Duodenal mucosa (tissue), 2 donors: Measurements from ENCODE around the gene IL6.
"Not testable (repeated sequence)": the region's sequence is repeated elsewhere in the genome, so short reads cannot be mapped to it uniquely, and the experiment has no call there.

Experiments used
- H3K27ac ChIP-seq: one replicate; pipeline ENCODE4 v1.7.0; 2013; ENCODE audit warnings: low read depth, low read length
- H3K27me3 ChIP-seq, 2 donors: one replicate each; pipeline ENCODE4 v1.7.0; 2013; ENCODE audit warnings: low read length in 2 of 2, control low read depth in 1 of 2; ENCODE audit not compliant: insufficient read depth in 2 of 2, control insufficient read depth in 1 of 2
- H3K36me3 ChIP-seq, 2 donors: one replicate each; pipeline ENCODE4 v1.7.0; 2013; ENCODE audit warnings: low read length in 2 of 2, control low read depth in 1 of 2; ENCODE audit not compliant: insufficient read depth in 2 of 2, control insufficient read depth in 1 of 2
- H3K4me1 ChIP-seq, 2 donors: one replicate each; pipeline ENCODE4 v1.7.0; 2013; ENCODE audit warnings: low read length in 2 of 2, control low read depth in 1 of 2; ENCODE audit not compliant: insufficient read depth in 2 of 2, control insufficient read depth in 1 of 2
- H3K4me3 ChIP-seq, 2 donors: one replicate each; pipeline ENCODE4 v1.7.0; 2013; ENCODE audit warnings: low read length in 2 of 2, low read depth in 1 of 2
- H3K9ac ChIP-seq, 2 donors: one replicate each; pipeline ENCODE4 v1.7.0; 2013; ENCODE audit warnings: low read length in 2 of 2, low read depth in 1 of 2
- H3K9me3 ChIP-seq, 2 donors: one replicate each; pipeline ENCODE4 v1.7.0; 2013; ENCODE audit warnings: low read length in 2 of 2, control low read depth in 1 of 2; ENCODE audit not compliant: control insufficient read depth in 1 of 2

The IL6 gene

GRCh38 chr7:22726907-22727713 lies at the start of gene IL6:
TSS of gene IL6 (plus strand) at chr7:22727200. CDS start at chr7:22727263, 63 bp downstream.
- Histone ChIP-seq H3K4me3 (peak within 1 kb of the TSS; percentile 3 to 43), H3K4me1 (peaks cover 0 to 19% of the 10 kb centered on the region in 2 donors), H3K27ac (peak within 1 kb of the TSS; percentile 17), H3K9ac (peak within 1 kb of the TSS; percentile 6 to 16), H3K36me3 (no peaks in the 10 kb centered on the region), H3K27me3 (peaks cover 0 to 7% of the 10 kb centered on the region in 2 donors), H3K9me3 (no peaks in the 10 kb centered on the region)

GRCh38 chr7:22677263-22677662 lies 49.7 kb upstream of the IL6 start:
- H3K27ac ChIP-seq = not testable (repeated sequence)

GRCh38 chr7:22677680-22678079 lies 49.3 kb upstream of the IL6 start:
- Histone ChIP-seq H3K36me3 (no peaks in the 10 kb centered on the region), H3K9ac (no peak overlapping the region), H3K4me1 (peaks cover 0 to 7% of the 10 kb centered on the region in 2 donors), H3K4me3 (no peak overlapping the region), H3K9me3 (no peaks in the 10 kb centered on the region), H3K27me3 (no peaks in the 10 kb centered on the region), H3K27ac (no peak overlapping the region)

More at GRCh38 chr7:22677263-22677662, 49.7 kb upstream of the IL6 start:
- not testable (repeated sequence) for H3K27me3 ChIP-seq, H3K4me3 ChIP-seq, H3K4me1 ChIP-seq, H3K9me3 ChIP-seq, H3K9ac ChIP-seq, H3K36me3 ChIP-seq

- no peak overlapping the region for H3K4me3 ChIP-seq
- H3K9me3 ChIP-seq = no peaks in the 10 kb centered on the region
- H3K27me3 ChIP-seq = no peaks in the 10 kb centered on the region
- peaks cover 0 to 7% of the 10 kb centered on the region in 2 donors for H3K4me1 ChIP-seq
- H3K36me3 ChIP-seq = no peaks in the 10 kb centered on the region
- H3K27ac ChIP-seq = no peak overlapping the region
- H3K9ac ChIP-seq = no peak overlapping the region
Measured at GRCh38 chr7:22680482-22680911, 46.5 kb upstream of the IL6 start.

- no peaks in the 10 kb centered on the region for H3K36me3 ChIP-seq
- H3K9ac ChIP-seq = no peak overlapping the region
- H3K27ac ChIP-seq = no peak overlapping the region
- H3K4me1 ChIP-seq = peaks cover 0 to 3% of the 10 kb centered on the region in 2 donors
- H3K9me3 ChIP-seq = no peaks in the 10 kb centered on the region
- no peak overlapping the region for H3K4me3 ChIP-seq
- no peaks in the 10 kb centered on the region for H3K27me3 ChIP-seq
Measured at GRCh38 chr7:22681312-22681711, 45.7 kb upstream of the IL6 start.

- Histone ChIP-seq H3K9ac (no peak overlapping the region), H3K9me3 (no peaks in the 10 kb centered on the region), H3K4me1 (no peaks in the 10 kb centered on the region), H3K4me3 (no peak overlapping the region), H3K27me3 (no peaks in the 10 kb centered on the region), H3K36me3 (no peaks in the 10 kb centered on the region), H3K27ac (no peak overlapping the region)
Measured at GRCh38 chr7:22681852-22682657, 44.9 kb upstream of the IL6 start.

- H3K9me3 ChIP-seq = no peaks in the 10 kb centered on the region
- no peak overlapping the region for H3K4me3 ChIP-seq
- H3K4me1 ChIP-seq = no peaks in the 10 kb centered on the region
- no peaks in the 10 kb centered on the region for H3K36me3 ChIP-seq
- no peak overlapping the region for H3K9ac ChIP-seq
- H3K27me3 ChIP-seq = no peaks in the 10 kb centered on the region
- H3K27ac ChIP-seq = no peak overlapping the region
Measured at GRCh38 chr7:22683379-22683778, 43.6 kb upstream of the IL6 start.

- Histone ChIP-seq H3K36me3 (no peaks in the 10 kb centered on the region), H3K27ac (no peak overlapping the region), H3K4me3 (no peak overlapping the region), H3K9me3 (no peaks in the 10 kb centered on the region), H3K9ac (no peak overlapping the region), H3K27me3 (no peaks in the 10 kb centered on the region), H3K4me1 (no peaks in the 10 kb centered on the region)
Measured at GRCh38 chr7:22686620-22687019, 40.4 kb upstream of the IL6 start.

GRCh38 chr7:22688084-22688483 lies 38.9 kb upstream of the IL6 start:
- H3K27ac ChIP-seq = no peak overlapping the region
- H3K9ac ChIP-seq = no peak overlapping the region
- no peak overlapping the region for H3K4me3 ChIP-seq
- H3K4me1 ChIP-seq = no peaks in the 10 kb centered on the region
- H3K27me3 ChIP-seq = no peaks in the 10 kb centered on the region
- no peaks in the 10 kb centered on the region for H3K36me3 ChIP-seq
- H3K9me3 ChIP-seq = no peaks in the 10 kb centered on the region

- H3K36me3 ChIP-seq, H3K9me3 ChIP-seq, H3K27me3 ChIP-seq, H3K4me3 ChIP-seq, H3K9ac ChIP-seq, H3K4me1 ChIP-seq, H3K27ac ChIP-seq: not testable (repeated sequence)
Measured at GRCh38 chr7:22688934-22689333, 38.1 kb upstream of the IL6 start.
